ENCODE data around the gene RNF150. TPM values are rescaled to one million over a fixed set of nuclear protein-coding genes. Genes with fewer than 3 reads are reported as not detected.

The RNF150 gene
- total RNA-seq, 1 experiment from 2014 or later = 4.4 TPM

DNA sequence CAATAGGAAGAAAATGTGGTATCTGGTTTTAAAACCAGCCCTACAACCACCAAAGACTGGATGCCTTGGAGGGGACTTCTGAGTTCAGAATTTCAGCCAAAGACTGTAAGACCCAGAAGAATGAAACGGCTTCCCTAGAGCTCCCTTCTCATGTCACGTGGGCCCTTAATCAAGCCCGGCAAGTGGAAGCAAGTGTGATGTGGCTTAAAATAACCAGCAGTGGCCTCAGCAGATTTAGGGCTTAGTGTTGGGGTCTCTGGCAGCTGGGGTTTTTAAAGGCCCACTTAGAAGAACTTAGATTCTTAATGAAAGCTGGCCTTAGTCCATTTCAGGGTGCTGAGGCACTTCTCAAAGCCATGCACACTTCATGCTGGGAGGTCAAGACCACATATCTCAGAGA lies 265.9 kb downstream of the RNF150 start:
- Histone ChIP-seq H2BK15ac (ENCODE audit: low read depth, low read length) (no peak overlapping the region), H2BK20ac (ENCODE audit: low read depth, low read length, poor library complexity, severe bottlenecking) (no peak overlapping the region), H3K27me3 (ENCODE audit: insufficient read depth, low read length) (no peaks in the 10 kb centered on the region), H3K79me1 (ENCODE audit: insufficient read depth, low read depth, low read length, poor library complexity, severe bottlenecking) (no peaks in the 10 kb centered on the region), H3T11ph (ENCODE audit: low read length) (no peak overlapping the region), H4K91ac (ENCODE audit: insufficient read length, low read depth, low read length) (no peak overlapping the region), H2AFZ (ENCODE audit: low read length) (no peak overlapping the region), H3K9ac (ENCODE audit: extremely low read depth, insufficient read length, low read length) (no peak overlapping the region), H3K4me1 (ENCODE audit: insufficient read depth, low read length) (no peaks in the 10 kb centered on the region), H3K27ac (ENCODE audit: insufficient read length, low read depth, low read length) (no peak overlapping the region), H4K5ac (ENCODE audit: insufficient read length, low read depth, low read length) (no peak overlapping the region), H2BK120ac (ENCODE audit: low read depth, low read length, poor library complexity, severe bottlenecking) (no peak overlapping the region), H3K56ac (ENCODE audit: insufficient read length, low read depth, low read length) (no peak overlapping the region), H4K8ac (replicated peaks; ENCODE audit: insufficient read length, low read depth, low read length) (no peak overlapping the region), H4K20me1 (ENCODE audit: control insufficient read depth, insufficient read depth, insufficient read length) (no peaks in the 10 kb centered on the region), H3K14ac (ENCODE audit: insufficient read depth, low read length) (no peak overlapping the region), H3K23ac (ENCODE audit: insufficient read length, low read depth, low read length) (no peak overlapping the region), H3K18ac (ENCODE audit: insufficient read length, low read depth, low read length) (no peak overlapping the region), H3K23me2 (ENCODE audit: insufficient read length, low read depth, low read length, poor library complexity, severe bottlenecking) (no peaks in the 10 kb centered on the region), H2BK12ac (ENCODE audit: insufficient read length, low read depth, low read length) (no peak overlapping the region), H2BK5ac (ENCODE audit: insufficient read length, low read length) (no peak overlapping the region), H3K4me2 (ENCODE audit: insufficient read depth, insufficient read length, low read length) (no peak overlapping the region), H3K79me2 (ENCODE audit: insufficient read depth, low read length) (no peaks in the 10 kb centered on the region), H3K9me3 (ENCODE audit: control insufficient read depth, low read depth, low read length) (no peaks in the 10 kb centered on the region), H2AK5ac (ENCODE audit: insufficient read length, low read length) (no peak overlapping the region), H3K4ac (ENCODE audit: low read depth, low read length) (no peak overlapping the region)
- Mint-ChIP-seq H3K27ac (no peak overlapping the region), H3K4me1 (no peaks in the 10 kb centered on the region), H3K36me3 (ENCODE audit: insufficient read depth in 1 of 3, low read depth in 3 of 3) (no peaks in the 10 kb centered on the region), H3K4me3 (no peak overlapping the region), H3K9me3 (no peaks in the 10 kb centered on the region), H3K27me3 (ENCODE audit: low read depth) (no peaks in the 10 kb centered on the region)
- WGBS (ENCODE audit: extremely low coverage, insufficient read length, low lambda C conversion rate) = no CpG with 5 or more reads among the region's 3 CpGs
- TF ChIP-seq, protein P1, sequence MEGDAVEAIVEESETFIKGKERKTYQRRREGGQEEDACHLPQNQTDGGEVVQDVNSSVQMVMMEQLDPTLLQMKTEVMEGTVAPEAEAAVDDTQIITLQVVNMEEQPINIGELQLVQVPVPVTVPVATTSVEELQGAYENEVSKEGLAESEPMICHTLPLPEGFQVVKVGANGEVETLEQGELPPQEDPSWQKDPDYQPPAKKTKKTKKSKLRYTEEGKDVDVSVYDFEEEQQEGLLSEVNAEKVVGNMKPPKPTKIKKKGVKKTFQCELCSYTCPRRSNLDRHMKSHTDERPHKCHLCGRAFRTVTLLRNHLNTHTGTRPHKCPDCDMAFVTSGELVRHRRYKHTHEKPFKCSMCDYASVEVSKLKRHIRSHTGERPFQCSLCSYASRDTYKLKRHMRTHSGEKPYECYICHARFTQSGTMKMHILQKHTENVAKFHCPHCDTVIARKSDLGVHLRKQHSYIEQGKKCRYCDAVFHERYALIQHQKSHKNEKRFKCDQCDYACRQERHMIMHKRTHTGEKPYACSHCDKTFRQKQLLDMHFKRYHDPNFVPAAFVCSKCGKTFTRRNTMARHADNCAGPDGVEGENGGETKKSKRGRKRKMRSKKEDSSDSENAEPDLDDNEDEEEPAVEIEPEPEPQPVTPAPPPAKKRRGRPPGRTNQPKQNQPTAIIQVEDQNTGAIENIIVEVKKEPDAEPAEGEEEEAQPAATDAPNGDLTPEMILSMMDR (conservative IDR thresholded peaks at IDR 0.05) = no peak
- no peak for DNase-seq
